Hepatic stellate cell (primary cell): ENCODE measurements around the gene HBE1.
"Not testable (repeated sequence)": the region's sequence is repeated elsewhere in the genome, so short reads cannot be mapped to it uniquely, and the experiment has no call there.

ENCODE experiments used
- DNase-seq: peaks from one replicate; pipeline ENCODE4 v3.0.0; 2011; ENCODE audit warnings: low spot score

Gene HBE1

GRCh38 chr11:5269715-5270147, at the start of gene HBE1:
Gene HBE1, minus strand, starts transcription at chr11:5269945. Its CDS starts 55 bp downstream, at chr11:5269890.
- no peak for DNase-seq

DNA sequence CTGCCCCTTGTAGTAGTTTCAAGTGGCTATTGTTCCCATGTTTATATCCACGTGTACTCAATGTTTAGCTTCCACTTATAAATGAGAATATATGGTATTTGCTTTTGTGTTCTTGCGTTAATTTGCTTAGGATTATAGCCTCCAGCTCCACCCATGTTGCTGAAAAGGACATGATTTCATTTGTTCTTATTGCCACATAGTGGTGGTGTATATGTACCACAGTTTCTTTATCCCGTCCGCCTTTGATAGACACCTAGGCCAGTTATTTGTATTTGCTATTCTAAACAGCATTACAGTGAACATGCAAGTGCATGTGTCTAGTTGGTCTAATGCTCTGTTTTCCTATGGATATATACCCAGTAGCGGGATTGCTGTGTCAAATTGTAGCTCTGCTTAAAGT, 47.5 kb upstream of the HBE1 start:
- no peak for DNase-seq

DNA sequence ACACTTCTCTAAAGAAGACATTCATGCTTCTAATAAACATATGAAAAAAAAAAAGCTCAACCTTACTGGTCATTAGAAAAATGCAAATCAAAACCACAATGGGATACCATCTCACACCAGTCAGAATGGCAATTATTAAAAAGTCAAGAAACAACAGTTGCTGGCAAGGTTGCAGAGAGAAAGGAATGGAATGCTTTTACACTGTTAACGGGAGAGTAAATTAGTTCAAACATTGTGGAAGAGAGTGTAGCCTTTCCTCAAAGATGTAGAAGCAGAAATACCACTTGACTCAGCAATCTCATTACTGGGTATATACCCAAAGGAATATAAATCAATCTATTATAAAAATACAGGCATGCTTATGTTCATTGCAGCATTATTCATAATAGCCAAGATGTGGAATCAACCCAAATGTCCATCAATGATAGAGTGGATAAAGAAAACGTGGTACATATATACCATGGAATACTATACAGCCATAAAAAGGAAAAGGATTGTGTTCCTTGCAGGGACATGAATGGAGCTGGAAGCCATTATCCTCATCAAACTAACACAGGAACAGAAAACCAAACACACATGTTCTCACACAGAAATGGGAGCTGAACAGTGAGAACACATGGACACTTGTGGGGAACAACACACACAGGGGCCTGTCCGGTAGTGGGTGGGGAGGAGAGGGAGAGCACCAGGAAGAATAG, 43.7 kb upstream of the HBE1 start:
- DNase-seq = not testable (repeated sequence)

- no peak for DNase-seq
Measured at GRCh38 chr11:5310423-5310822, 40.7 kb upstream of the HBE1 start.

DNA sequence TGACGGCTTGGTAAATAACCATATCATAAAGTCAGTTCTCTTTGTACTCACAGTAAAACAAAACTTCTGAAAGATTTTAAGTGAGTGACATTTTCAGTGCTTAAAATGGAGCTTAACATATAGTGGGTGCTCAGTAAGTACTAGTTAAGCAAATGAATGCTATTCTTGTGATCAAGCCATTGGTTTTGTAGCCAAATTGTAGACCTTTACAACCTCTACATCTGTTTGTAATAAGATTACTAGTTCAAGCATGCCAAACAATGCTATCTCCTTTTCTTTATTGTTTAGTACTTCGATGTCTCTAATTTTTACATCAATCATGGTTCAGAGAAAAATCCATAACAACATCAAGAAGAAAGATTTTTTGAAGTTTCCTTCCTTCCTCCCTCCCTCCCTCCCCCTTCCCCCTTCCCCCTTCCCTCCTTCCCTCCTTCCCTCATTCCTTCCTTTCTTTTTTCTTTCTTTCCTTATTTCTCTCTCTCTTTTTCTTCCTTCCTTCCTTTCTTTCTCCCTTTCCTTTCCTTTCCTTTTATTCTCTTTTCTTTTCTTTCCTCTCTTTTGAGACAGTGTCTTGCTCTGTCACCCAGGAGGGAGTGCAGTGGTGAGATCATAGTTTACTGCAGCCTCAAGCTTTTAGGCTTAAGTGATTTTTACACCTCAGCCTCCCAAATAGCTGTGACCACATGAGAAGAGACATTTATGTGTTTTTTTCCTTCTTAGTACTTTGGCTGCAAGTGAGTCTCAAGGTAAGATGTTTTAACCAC, 37.7 kb upstream of the HBE1 start:
- no peak for DNase-seq

DNA sequence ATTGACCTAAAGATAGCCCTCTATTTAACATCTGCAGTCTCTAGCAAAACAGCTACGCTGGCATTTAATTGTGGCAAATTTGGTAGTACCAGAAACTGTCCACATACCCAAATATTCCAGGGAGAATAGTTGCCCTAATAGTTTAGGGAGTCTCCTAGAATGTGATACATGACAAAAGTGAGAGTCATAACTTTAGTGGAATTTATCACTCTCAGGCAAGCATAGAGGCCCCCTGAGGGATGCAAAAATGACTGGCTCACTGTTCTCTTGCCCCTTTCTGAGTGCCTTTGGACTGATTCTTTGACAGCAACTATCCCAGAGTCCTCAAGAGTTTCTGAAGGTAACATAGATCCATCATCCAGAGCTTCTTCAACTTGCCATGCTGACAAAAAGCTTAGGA, 34.3 kb upstream of the HBE1 start:
- DNase-seq = peak; percentile 34

GRCh38 chr11:5303626-5304025, 33.9 kb upstream of the HBE1 start:
- no peak for DNase-seq

GRCh38 chr11:5301846-5302245, 32.1 kb upstream of the HBE1 start, which contains the start of gene OR51B4:
Gene OR51B4, minus strand, starts transcription at chr11:5301946. Its CDS starts 0 bp downstream, at chr11:5301946.
- DNase-seq = no peak

DNA sequence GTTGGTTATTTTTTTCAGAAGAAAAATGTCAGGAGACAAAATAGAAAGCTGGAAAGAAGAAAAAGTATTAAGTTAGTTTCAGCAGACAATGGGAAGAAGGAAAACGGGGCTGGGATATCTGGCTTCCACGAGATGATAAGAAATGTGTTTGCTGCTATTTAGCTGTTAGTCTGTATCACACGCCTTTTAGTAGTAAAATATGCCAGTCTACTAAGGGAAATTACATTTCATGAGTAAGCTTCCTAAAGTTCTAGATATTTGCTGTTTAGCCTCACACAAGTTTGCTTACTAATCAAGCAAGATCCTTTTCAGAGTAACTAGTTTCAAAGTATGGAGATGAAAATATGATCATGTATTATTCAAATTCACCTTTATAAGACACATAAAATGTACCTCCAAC, 30.5 kb upstream of the HBE1 start:
- DNase-seq = no peak

GRCh38 chr11:5298451-5298850, 28.7 kb upstream of the HBE1 start:
- no peak for DNase-seq

DNA sequence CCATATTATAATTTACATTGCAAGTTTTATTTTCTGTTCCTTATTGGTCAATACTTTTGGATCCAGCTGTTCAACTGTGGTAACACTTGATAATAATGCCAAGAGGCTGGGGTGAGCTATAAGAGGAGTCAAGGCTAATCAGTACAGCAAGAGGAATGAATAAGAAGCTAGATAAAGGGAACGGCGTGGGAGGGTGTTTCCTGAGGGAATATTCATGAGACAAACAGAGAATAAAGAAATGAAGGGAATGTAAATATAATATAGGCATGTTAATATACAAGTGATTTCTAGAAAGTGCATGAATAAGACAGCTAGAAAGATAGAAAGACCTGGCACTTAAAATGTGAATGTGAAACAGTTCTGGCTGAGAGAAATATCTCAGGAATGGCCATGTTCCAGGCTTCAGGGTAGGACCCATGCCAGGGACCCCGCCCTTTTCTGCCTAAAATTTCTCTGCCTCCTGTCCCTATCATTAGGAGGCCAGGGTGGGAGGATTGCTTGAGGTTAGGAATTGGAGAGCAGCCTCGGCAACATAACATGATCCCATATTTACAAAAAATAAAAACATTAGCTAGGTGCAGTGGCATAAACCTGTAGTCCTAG, 28.1 kb upstream of the HBE1 start:
- no peak for DNase-seq

DNA sequence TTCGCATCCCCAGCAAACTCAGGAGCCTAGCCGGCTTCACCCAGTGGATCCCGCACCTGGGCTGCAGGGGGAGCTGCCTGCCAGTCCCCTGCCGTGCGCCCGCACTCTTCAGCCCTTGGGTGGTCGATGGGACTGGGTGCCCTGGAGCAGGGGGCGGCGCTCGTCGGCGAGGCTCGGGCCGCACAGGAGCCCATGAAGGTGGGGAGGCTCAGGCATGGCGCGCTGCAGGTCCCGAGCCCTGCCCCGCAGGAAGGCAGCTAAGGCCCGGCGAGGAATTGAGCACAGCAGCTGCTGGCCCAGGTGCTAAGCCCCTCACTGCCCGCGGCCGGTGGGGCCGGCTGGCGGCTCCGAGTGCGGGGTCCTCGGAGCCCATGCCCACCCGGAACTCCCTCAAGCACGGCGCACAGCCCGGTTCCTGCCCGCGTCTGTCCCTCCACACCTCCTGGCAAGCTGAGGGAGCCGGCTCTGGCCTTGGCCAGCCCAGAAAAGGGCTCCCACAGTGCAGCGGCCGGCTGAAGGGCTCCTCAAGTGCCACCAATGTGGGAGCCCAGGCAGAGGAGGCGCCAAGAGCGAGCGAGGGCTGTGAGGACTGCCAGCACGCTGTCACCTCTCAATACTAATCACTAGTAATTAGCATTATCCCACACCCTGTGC, 24.7 kb upstream of the HBE1 start:
- not testable (repeated sequence) for DNase-seq

GRCh38 chr11:5293028-5293427, 23.3 kb upstream of the HBE1 start:
- DNase-seq = no peak

GRCh38 chr11:5291207-5291838, 21.6 kb upstream of the HBE1 start:
- DNase-seq = peak; percentile 16

DNA sequence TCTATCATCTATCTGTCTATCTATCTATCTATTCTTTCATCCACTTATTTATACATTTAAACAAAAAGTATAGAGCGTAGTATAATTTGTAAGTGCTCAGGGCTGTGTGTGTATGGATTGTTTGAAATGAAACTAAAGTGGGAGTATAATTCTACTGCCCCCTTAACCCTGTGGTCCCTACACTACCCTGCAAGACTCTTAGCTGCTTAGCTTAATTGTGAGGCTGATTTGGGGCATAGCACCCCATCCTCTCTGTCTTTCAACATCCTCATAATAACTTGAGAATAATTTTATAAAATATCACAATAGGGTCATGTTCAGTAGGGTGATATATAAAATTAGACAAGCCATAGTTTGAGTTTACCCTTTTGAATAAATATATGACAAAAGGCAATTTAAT, 20.4 kb upstream of the HBE1 start:
- no peak for DNase-seq

DNA sequence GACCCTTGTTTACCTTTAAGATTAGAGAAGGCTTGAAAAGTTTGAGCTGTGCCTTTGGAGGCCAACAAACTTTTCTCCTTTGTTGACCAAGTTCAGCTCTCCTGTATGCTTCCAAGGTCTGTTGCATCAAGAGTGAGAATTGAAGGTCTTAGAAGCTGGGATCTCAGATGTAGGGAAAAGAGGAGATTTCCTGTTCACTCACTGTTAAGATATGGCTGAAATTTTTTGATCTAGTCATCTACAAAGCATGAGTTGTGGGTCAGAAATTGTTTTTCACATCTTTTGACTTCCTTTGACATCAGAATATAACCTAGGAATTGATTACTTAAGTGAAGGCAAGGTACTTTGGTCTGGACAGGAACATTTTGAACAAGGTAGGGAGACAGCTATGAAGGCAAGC, 20.0 kb upstream of the HBE1 start:
- no peak for DNase-seq

GRCh38 chr11:5288906-5289550, 19.3 kb upstream of the HBE1 start:
- no peak for DNase-seq

DNA sequence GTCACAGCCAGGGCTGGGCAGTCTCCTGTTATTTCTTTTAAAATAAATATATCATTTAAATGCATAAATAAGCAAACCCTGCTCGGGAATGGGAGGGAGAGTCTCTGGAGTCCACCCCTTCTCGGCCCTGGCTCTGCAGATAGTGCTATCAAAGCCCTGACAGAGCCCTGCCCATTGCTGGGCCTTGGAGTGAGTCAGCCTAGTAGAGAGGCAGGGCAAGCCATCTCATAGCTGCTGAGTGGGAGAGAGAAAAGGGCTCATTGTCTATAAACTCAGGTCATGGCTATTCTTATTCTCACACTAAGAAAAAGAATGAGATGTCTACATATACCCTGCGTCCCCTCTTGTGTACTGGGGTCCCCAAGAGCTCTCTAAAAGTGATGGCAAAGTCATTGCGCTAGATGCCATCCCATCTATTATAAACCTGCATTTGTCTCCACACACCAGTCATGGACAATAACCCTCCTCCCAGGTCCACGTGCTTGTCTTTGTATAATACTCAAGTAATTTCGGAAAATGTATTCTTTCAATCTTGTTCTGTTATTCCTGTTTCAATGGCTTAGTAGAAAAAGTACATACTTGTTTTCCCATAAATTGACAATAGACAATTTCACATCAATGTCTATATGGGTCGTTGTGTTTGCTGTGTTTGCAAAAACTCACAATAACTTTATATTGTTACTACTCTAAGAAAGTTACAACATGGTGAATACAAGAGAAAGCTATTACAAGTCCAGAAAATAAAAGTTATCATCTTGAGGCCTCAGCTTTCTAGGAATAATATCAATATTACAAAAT, 18.6 kb upstream of the HBE1 start:
- peak; percentile 16 for DNase-seq

DNA sequence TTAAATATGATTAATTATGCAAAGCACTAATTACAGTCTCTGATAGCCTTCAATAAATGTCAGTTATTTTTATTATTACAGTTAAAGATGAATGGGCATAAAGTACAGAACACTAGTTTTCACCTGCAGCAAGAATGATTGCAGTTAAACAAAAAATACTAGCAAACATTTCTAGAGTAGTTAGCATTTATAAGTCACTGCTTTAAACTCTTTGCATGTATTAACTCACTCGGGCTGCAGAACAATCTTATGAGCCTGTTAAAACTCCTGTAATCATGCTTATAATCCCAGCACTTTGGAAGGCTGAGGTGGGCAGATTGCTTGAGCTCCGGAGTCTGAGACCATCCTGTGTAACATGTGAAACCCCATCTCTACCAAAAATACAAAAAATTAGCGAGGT, 17.2 kb upstream of the HBE1 start:
- DNase-seq = no peak

GRCh38 chr11:5286351-5286750, 16.6 kb upstream of the HBE1 start:
- no peak for DNase-seq
